Activated CD4-positive, alpha-beta T cell treated with anti-CD3 and anti-CD28 coated beads for 36 hours (primary cell): Measurements from ENCODE around the gene AHSG. TPM values are rescaled to one million over a fixed set of nuclear protein-coding genes. Genes with fewer than 3 reads are reported as not detected.

Experiments used
- ATAC-seq: fragments of 200-7000 bp; cut with Tn5 transposase; one replicate; pipeline ENCODE4 v1.10.0; 2021; ENCODE audit warnings: mild to moderate bottlenecking, moderate library complexity
- CTCF ChIA-PET: fragments of 350-600 bp; sonication (Branson Sonifier 250); formaldehyde crosslinking; loops from one replicate; lab custom pipeline; 2021; ENCODE audit warnings: antibody characterized with exemption; lab: Charles Lee
- POLR2A ChIA-PET: fragments of 350-600 bp; sonication (Branson Sonifier 250); formaldehyde crosslinking; loops from one replicate; lab custom pipeline; 2021; ENCODE audit warnings: antibody characterized with exemption, inconsistent platforms; lab: Charles Lee
- DNase-seq: peaks from one replicate; pipeline ENCODE4 v3.0.0-alpha.2; 2020
- H3K27ac Mint-ChIP-seq: one replicate; pipeline ENCODE4 v1.8.0; 2021; ENCODE audit warnings: mixed read lengths
- H3K27me3 Mint-ChIP-seq: one replicate; pipeline ENCODE4 v1.8.0; 2021; ENCODE audit warnings: mixed read lengths
- H3K36me3 Mint-ChIP-seq: one replicate; pipeline ENCODE4 v1.8.0; 2021; ENCODE audit warnings: low read depth, mixed read lengths
- H3K4me1 Mint-ChIP-seq: one replicate; pipeline ENCODE4 v1.8.0; 2021; ENCODE audit warnings: mixed read lengths
- H3K4me3 Mint-ChIP-seq: one replicate; pipeline ENCODE4 v1.8.0; 2021; ENCODE audit warnings: mild to moderate bottlenecking, moderate library complexity, mixed read lengths
- H3K9me3 Mint-ChIP-seq: one replicate; pipeline ENCODE4 v1.8.0; 2021; ENCODE audit warnings: low read depth, mixed read lengths
- intact Hi-C, 2 experiments: fragments of 100-400 bp; cut with DNase I in 1 of 2; cut with micrococcal nuclease in 1 of 2; formaldehyde crosslinking; loops; one replicate each; pipeline versions ENCODE4 v1.14.2 to v1.15.1; 2022 to 2024; cut with DNase I, micrococcal nuclease
- total RNA-seq, 2 experiments: library from RNA; stranded (reverse); gene quantifications; one replicate each; pipeline ENCODE4 v1.2.3, GENCODE V29; 2021

AHSG gene
- total RNA-seq, 2 experiments from 2014 or later: not detected

GRCh38 chr3:186616299-186616617 is 3.4 kb downstream of the AHSG start:
- no peaks in the 10 kb centered on the region for H3K36me3 Mint-ChIP-seq
- no peak for DNase-seq
- peaks cover 25% of the 10 kb centered on the region for H3K27me3 Mint-ChIP-seq
- ATAC-seq: no peak
- CTCF ChIA-PET: interaction anchor here (0.7 to 5.7 kb wide), 51 partner anchors 8 to 1103 kb away, joined by 3 to 90 read pairs (median 4); partner anchors contain the start of genes CRYGS, DNAJB11, RFC4 and RPL39L
- H3K27ac Mint-ChIP-seq: peak overlapping the region; percentile 11
- H3K9me3 Mint-ChIP-seq: no peaks in the 10 kb centered on the region
- intact Hi-C loops: loop anchor here (2.0 to 10.0 kb wide), 8 partner anchors 75 to 954 kb away; partner anchors contain the start of genes EIF4A2 (in 1 of the 2), ETV5 (in 1 of the 2) and RFC4 (in 1 of the 2)
- peaks cover 23% of the 10 kb centered on the region for H3K4me1 Mint-ChIP-seq
- H3K4me3 Mint-ChIP-seq: no peak overlapping the region
- POLR2A ChIA-PET: interaction anchor here (0.7 to 1.7 kb wide), 3 partner anchors 31 to 182 kb away, joined by 3 to 21 read pairs (median 4); partner anchors contain the start of gene EIF4A2

GRCh38 chr3:186617036-186617946 is 4.4 kb downstream of the AHSG start:
- Mint-ChIP-seq H3K27ac (peak overlapping the region; percentile 11), H3K36me3 (no peaks in the 10 kb centered on the region)

GRCh38 chr3:186618318-186618938 is 5.6 kb downstream of the AHSG start:
- Mint-ChIP-seq H3K27me3 (peaks cover 26% of the 10 kb centered on the region), H3K27ac (no peak overlapping the region), H3K9me3 (no peaks in the 10 kb centered on the region), H3K4me1 (peaks cover 23% of the 10 kb centered on the region), H3K4me3 (no peak overlapping the region), H3K36me3 (no peaks in the 10 kb centered on the region)
- ATAC-seq: no peak
- intact Hi-C loops: loop anchor here (5.0 to 10.0 kb wide), 6 partner anchors 164 to 956 kb away; partner anchors contain the start of genes EIF4A2 (in 1 of the 2), ETV5 (in 1 of the 2) and RFC4 (in 1 of the 2)
- no peak for DNase-seq
- ChIA-PET CTCF (interaction anchor here (0.6 to 5.7 kb wide), 11 partner anchors 8 to 727 kb away, joined by 3 to 90 read pairs (median 22); partner anchors contain the start of gene CRYGS), POLR2A (no interaction called here)

More at GRCh38 chr3:186617036-186617946, 4.4 kb downstream of the AHSG start:
- H3K27me3 Mint-ChIP-seq: peaks cover 26% of the 10 kb centered on the region
- peaks cover 23% of the 10 kb centered on the region for H3K4me1 Mint-ChIP-seq
- CTCF ChIA-PET: interaction anchor here (0.5 to 5.7 kb wide), 75 partner anchors 9 to 1407 kb away, joined by 3 to 90 read pairs (median 4); partner anchors contain the start of genes CRYGS, DNAJB11, RFC4 and RPL39L
- peak overlapping the region; percentile 32 for H3K4me3 Mint-ChIP-seq
- no peaks in the 10 kb centered on the region for H3K9me3 Mint-ChIP-seq
- ATAC-seq: peak; percentile 96
- peak; percentile 95 for DNase-seq
- intact Hi-C loops: loop anchor here (1.0 to 10.0 kb wide), 11 partner anchors 76 to 955 kb away; partner anchors contain the start of genes EIF4A2 (in 1 of the 2), ETV5 (in 1 of the 2) and RFC4 (in 1 of the 2)
- POLR2A ChIA-PET: interaction anchor here (0.6 to 1.7 kb wide), 9 partner anchors 30 to 706 kb away, joined by 3 to 21 read pairs (median 3); partner anchors contain the start of genes DNAJB11 and EIF4A2

GRCh38 chr3:186619787-186620212 is 6.9 kb downstream of the AHSG start:
- Mint-ChIP-seq H3K4me1 (peaks cover 17% of the 10 kb centered on the region), H3K36me3 (no peaks in the 10 kb centered on the region), H3K9me3 (no peaks in the 10 kb centered on the region), H3K27ac (no peak overlapping the region), H3K4me3 (no peak overlapping the region), H3K27me3 (peaks cover 23% of the 10 kb centered on the region)
- ChIA-PET POLR2A (no interaction called here), CTCF (interaction anchor here (0.7 kb wide), 1 partner anchor 35 kb away, joined by 3 read pairs; no protein-coding TSS in a partner anchor)
- intact Hi-C loops: loop anchor here (5.0 to 10.0 kb wide), 6 partner anchors 163 to 957 kb away; partner anchors contain the start of genes EIF4A2 (in 1 of the 2), ETV5 (in 1 of the 2) and RFC4 (in 1 of the 2)
- ATAC-seq (no peak), DNase-seq (no peak)

- Mint-ChIP-seq H3K4me1 (peaks cover 15% of the 10 kb centered on the region), H3K27me3 (peaks cover 21% of the 10 kb centered on the region), H3K27ac (no peak overlapping the region), H3K36me3 (no peaks in the 10 kb centered on the region), H3K9me3 (no peaks in the 10 kb centered on the region), H3K4me3 (no peak overlapping the region)
- ChIA-PET CTCF (interaction anchor here (0.7 kb wide), 2 partner anchors 36 to 72 kb away, joined by 3 read pairs; no protein-coding TSS in a partner anchor), POLR2A (no interaction called here)
- intact Hi-C loops: no loop called here
- DNase-seq: no peak
- ATAC-seq: no peak
These were observed 7.6 kb downstream of the AHSG start for GRCh38 chr3:186620213-186621092.

GRCh38 chr3:186621894-186622650 is 9.2 kb downstream of the AHSG start:
- Mint-ChIP-seq H3K4me3 (no peak overlapping the region), H3K36me3 (no peaks in the 10 kb centered on the region), H3K4me1 (peaks cover 4% of the 10 kb centered on the region), H3K27me3 (peaks cover 21% of the 10 kb centered on the region), H3K9me3 (no peaks in the 10 kb centered on the region), H3K27ac (no peak overlapping the region)
- POLR2A ChIA-PET: no interaction called here
- CTCF ChIA-PET: interaction anchor here (0.7 to 0.8 kb wide), 2 partner anchors 10 to 597 kb away, joined by 3 read pairs; no protein-coding TSS in a partner anchor
- DNase-seq (no peak), ATAC-seq (no peak)
- intact Hi-C loops: no loop called here

- Mint-ChIP-seq H3K27me3 (peaks cover 17% of the 10 kb centered on the region), H3K4me3 (no peak overlapping the region), H3K36me3 (no peaks in the 10 kb centered on the region), H3K27ac (no peak overlapping the region), H3K9me3 (no peaks in the 10 kb centered on the region), H3K4me1 (no peaks in the 10 kb centered on the region)
- ChIA-PET CTCF (interaction anchor here (0.8 to 2.2 kb wide), 2 partner anchors 9 to 11 kb away, joined by 3 to 20 read pairs; partner anchors contain the start of gene AHSG), POLR2A (no interaction called here)
- ATAC-seq (no peak), DNase-seq (no peak)
- intact Hi-C loops: no loop called here
These were observed 9.9 kb downstream of the AHSG start for GRCh38 chr3:186622651-186623310.

- peaks cover 9% of the 10 kb centered on the region for H3K27me3 Mint-ChIP-seq
- no peaks in the 10 kb centered on the region for H3K9me3 Mint-ChIP-seq
- no peak for DNase-seq
- H3K4me3 Mint-ChIP-seq: no peak overlapping the region
- CTCF ChIA-PET: interaction anchor here (2.2 kb wide), 1 partner anchor 10 kb away, joined by 20 read pairs; the partner anchor contains the start of gene AHSG
- ATAC-seq: no peak
- intact Hi-C loops: no loop called here
- no peaks in the 10 kb centered on the region for H3K4me1 Mint-ChIP-seq
- POLR2A ChIA-PET: no interaction called here
- H3K36me3 Mint-ChIP-seq: no peaks in the 10 kb centered on the region
- H3K27ac Mint-ChIP-seq: no peak overlapping the region
These were observed 11.7 kb downstream of the AHSG start for GRCh38 chr3:186624598-186624997.

- DNase-seq: no peak
- Mint-ChIP-seq H3K4me1 (no peaks in the 10 kb centered on the region), H3K27me3 (peaks cover 10% of the 10 kb centered on the region), H3K4me3 (no peak overlapping the region), H3K9me3 (no peaks in the 10 kb centered on the region), H3K36me3 (no peaks in the 10 kb centered on the region), H3K27ac (no peak overlapping the region)
- ChIA-PET POLR2A (no interaction called here), CTCF (interaction anchor here (0.7 to 2.3 kb wide), 3 partner anchors 9 to 647 kb away, joined by 3 to 30 read pairs (median 3); no protein-coding TSS in a partner anchor)
- no peak for ATAC-seq
- intact Hi-C loops: no loop called here
These were observed 12.8 kb downstream of the AHSG start for GRCh38 chr3:186625600-186626042.
